HepG2 (cell line): ENCODE results near the gene FN1. TPM values are rescaled to one million over a fixed set of nuclear protein-coding genes. Genes with fewer than 3 reads are reported as not detected.

Source experiments
- ETV5 ChIP-seq: IDR thresholded peaks from 2 replicates; pipeline ENCODE4 v1.6.1; 2018; ENCODE audit warnings: missing biosample characterization, missing genetic modification reagents, inconsistent platforms, borderline replicate concordance
- HMGXB3 ChIP-seq: sonication (generic); formaldehyde crosslinking; IDR thresholded peaks from 2 replicates; pipeline ENCODE4 v1.4.0; 2020; ENCODE audit warnings: missing genetic modification reagents, borderline replicate concordance
- HOXD1 ChIP-seq: sonication (generic); formaldehyde crosslinking; IDR thresholded peaks from 2 replicates; pipeline ENCODE4 v1.5.0; 2020; ENCODE audit warnings: missing genetic modification reagents
- MED1 ChIP-seq: sonication (generic); formaldehyde crosslinking; IDR thresholded peaks from 2 replicates; pipeline ENCODE4 v1.4.0; 2020; ENCODE audit warnings: missing genetic modification reagents
- NFIC ChIP-seq: IDR thresholded peaks from 2 replicates; pipeline ENCODE4 v1.6.1; 2012; ENCODE audit warnings: mild to moderate bottlenecking, low read length, inconsistent platforms
- NONO ChIP-seq, 2 experiments: fragments of 450-650 bp in 1 of 2; sonication (generic) in 1 of 2; formaldehyde crosslinking in 1 of 2; IDR thresholded peaks in 1 of 2; conservative IDR thresholded peaks in 1 of 2; 2 replicates each; pipeline versions ENCODE4 v1.6.1 to v1.8.0; 2017 to 2022; ENCODE audit warnings: mild to moderate bottlenecking in 1 of 2, missing genetic modification reagents in 1 of 2, moderate library complexity in 1 of 2
- SATB2 ChIP-seq: sonication (generic); formaldehyde crosslinking; IDR thresholded peaks from 2 replicates; pipeline ENCODE4 v1.5.0; 2020; ENCODE audit warnings: missing genetic modification reagents
- ZNF367 ChIP-seq: sonication (generic); formaldehyde crosslinking; IDR thresholded peaks from 2 replicates; pipeline ENCODE4 v1.4.0; 2020; ENCODE audit warnings: missing genetic modification reagents, borderline replicate concordance
- ZNF766 ChIP-seq: sonication (generic); formaldehyde crosslinking; IDR thresholded peaks from 2 replicates; pipeline ENCODE4 v1.5.0; 2020; ENCODE audit warnings: missing genetic modification reagents, borderline replicate concordance
- ZNF777 ChIP-seq: sonication (generic); formaldehyde crosslinking; IDR thresholded peaks from 2 replicates; pipeline ENCODE4 v1.4.0; 2020; ENCODE audit warnings: missing genetic modification reagents
- polyA plus RNA-seq, 8 experiments: library from polyadenylated mRNA; depleted of rRNA in 3 of 8; stranded (reverse) in 7 of 8; unstranded in 1 of 8; fragments of >200 nt; fragmentation: Illumina TruSeq in 4 of 8; extraction: Trizol in 4 of 8; gene quantifications; 2 replicates each; pipeline versions ENCODE4 v1.2.1 to v1.2.3, GENCODE V29; 2011 to 2016; ENCODE audit warnings: low read depth in 4 of 8, missing spikeins in 1 of 8, mixed read lengths in 1 of 8; ENCODE audit not compliant: insufficient read depth in 1 of 8
- total RNA-seq, 5 experiments: library from RNA; depleted of rRNA; stranded (reverse); fragments of >200 nt; fragmentation: Illumina TruSeq; extraction: Trizol; gene quantifications; 2 replicates each; pipeline ENCODE4 v1.2.3, GENCODE V29; 2016; ENCODE audit warnings: low read depth in 1 of 5
- TF ChIP-seq, protein P1 (sequence below): sonication (generic); formaldehyde crosslinking; IDR thresholded peaks from 2 replicates; pipeline ENCODE4 v1.5.0; 2020; ENCODE audit warnings: missing genetic modification reagents
- TF ChIP-seq, protein P2 (sequence below): sonication (generic); formaldehyde crosslinking; IDR thresholded peaks from 2 replicates; pipeline ENCODE4 v1.8.1; 2023; ENCODE audit warnings: mild to moderate bottlenecking, moderate library complexity, missing genetic modification reagents
- TF ChIP-seq, protein P3 (sequence below): sonication (generic); formaldehyde crosslinking; IDR thresholded peaks from 2 replicates; pipeline ENCODE4 v1.4.0; 2020; ENCODE audit warnings: missing genetic modification reagents
- TF ChIP-seq, protein P4 (sequence below): sonication (generic); formaldehyde crosslinking; IDR thresholded peaks from 2 replicates; pipeline ENCODE4 v1.5.0; 2020; ENCODE audit warnings: mild to moderate bottlenecking, missing genetic modification reagents, borderline replicate concordance

FN1 gene
- total and polyA plus RNA-seq, 2 of the 13 experiments (the other 11 are each of a cell fraction or from before 2014, with no cell fraction given), result 1,847 to 6,471 TPM

- TF ChIP-seq, protein P1, sequence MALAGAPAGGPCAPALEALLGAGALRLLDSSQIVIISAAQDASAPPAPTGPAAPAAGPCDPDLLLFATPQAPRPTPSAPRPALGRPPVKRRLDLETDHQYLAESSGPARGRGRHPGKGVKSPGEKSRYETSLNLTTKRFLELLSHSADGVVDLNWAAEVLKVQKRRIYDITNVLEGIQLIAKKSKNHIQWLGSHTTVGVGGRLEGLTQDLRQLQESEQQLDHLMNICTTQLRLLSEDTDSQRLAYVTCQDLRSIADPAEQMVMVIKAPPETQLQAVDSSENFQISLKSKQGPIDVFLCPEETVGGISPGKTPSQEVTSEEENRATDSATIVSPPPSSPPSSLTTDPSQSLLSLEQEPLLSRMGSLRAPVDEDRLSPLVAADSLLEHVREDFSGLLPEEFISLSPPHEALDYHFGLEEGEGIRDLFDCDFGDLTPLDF (CRISPR knock-in tag), result no peak; the same call in 1 of the 2 replicates
- peak; percentile 100 for TF ChIP-seq HOXD1 (CRISPR knock-in tag)
- peak; percentile 67; the same call in 1 of the 2 replicates for TF ChIP-seq ETV5 (CRISPR knock-in tag)
- TF ChIP-seq MED1, result peak; percentile 88
- TF ChIP-seq NFIC, result peak; percentile 76
- 0 out of 2 replicates have a peak, but pooled peaks have one; percentile 7 for TF ChIP-seq ZNF766 (CRISPR knock-in tag)
- no peak for TF ChIP-seq NONO (IDR thresholded peaks at IDR 0.05)
- no peak for TF ChIP-seq NONO (CRISPR knock-in tag; conservative IDR thresholded peaks at IDR 0.05)
- TF ChIP-seq SATB2 (CRISPR knock-in tag), result 0 out of 2 replicates have a peak, but pooled peaks have one; percentile 41
- TF ChIP-seq HMGXB3 (CRISPR knock-in tag), result 0 out of 2 replicates have a peak, but pooled peaks have one; percentile 31
- TF ChIP-seq, protein P2, sequence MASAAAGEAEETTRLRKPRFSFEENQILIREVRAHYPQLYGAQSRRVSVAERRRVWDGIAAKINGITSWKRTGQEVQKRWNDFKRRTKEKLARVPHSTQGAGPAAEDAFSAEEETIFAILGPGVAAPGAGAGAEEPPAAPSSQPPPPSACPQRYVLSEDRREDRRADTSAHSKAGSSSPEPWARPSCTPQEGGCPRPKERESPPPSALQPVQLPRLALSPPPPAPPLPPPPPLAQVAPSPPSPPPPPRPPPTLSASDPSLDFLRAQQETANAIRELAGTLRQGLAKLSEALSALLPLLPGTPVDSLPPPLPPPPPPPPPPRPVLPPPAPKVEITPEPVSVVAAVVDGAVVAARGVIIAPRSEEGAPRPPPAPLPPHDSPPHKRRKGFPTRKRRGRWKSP (CRISPR knock-in tag), result no peak; the same call in 1 of the 2 replicates
- TF ChIP-seq ZNF777, result 0 out of 2 replicates have a peak, but pooled peaks have one; percentile 30
- TF ChIP-seq, protein P3, sequence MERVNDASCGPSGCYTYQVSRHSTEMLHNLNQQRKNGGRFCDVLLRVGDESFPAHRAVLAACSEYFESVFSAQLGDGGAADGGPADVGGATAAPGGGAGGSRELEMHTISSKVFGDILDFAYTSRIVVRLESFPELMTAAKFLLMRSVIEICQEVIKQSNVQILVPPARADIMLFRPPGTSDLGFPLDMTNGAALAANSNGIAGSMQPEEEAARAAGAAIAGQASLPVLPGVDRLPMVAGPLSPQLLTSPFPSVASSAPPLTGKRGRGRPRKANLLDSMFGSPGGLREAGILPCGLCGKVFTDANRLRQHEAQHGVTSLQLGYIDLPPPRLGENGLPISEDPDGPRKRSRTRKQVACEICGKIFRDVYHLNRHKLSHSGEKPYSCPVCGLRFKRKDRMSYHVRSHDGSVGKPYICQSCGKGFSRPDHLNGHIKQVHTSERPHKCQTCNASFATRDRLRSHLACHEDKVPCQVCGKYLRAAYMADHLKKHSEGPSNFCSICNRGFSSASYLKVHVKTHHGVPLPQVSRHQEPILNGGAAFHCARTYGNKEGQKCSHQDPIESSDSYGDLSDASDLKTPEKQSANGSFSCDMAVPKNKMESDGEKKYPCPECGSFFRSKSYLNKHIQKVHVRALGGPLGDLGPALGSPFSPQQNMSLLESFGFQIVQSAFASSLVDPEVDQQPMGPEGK, result peak; percentile 12; the same call in 1 of the 2 replicates
- no peak for TF ChIP-seq ZNF367
- TF ChIP-seq, protein P4, sequence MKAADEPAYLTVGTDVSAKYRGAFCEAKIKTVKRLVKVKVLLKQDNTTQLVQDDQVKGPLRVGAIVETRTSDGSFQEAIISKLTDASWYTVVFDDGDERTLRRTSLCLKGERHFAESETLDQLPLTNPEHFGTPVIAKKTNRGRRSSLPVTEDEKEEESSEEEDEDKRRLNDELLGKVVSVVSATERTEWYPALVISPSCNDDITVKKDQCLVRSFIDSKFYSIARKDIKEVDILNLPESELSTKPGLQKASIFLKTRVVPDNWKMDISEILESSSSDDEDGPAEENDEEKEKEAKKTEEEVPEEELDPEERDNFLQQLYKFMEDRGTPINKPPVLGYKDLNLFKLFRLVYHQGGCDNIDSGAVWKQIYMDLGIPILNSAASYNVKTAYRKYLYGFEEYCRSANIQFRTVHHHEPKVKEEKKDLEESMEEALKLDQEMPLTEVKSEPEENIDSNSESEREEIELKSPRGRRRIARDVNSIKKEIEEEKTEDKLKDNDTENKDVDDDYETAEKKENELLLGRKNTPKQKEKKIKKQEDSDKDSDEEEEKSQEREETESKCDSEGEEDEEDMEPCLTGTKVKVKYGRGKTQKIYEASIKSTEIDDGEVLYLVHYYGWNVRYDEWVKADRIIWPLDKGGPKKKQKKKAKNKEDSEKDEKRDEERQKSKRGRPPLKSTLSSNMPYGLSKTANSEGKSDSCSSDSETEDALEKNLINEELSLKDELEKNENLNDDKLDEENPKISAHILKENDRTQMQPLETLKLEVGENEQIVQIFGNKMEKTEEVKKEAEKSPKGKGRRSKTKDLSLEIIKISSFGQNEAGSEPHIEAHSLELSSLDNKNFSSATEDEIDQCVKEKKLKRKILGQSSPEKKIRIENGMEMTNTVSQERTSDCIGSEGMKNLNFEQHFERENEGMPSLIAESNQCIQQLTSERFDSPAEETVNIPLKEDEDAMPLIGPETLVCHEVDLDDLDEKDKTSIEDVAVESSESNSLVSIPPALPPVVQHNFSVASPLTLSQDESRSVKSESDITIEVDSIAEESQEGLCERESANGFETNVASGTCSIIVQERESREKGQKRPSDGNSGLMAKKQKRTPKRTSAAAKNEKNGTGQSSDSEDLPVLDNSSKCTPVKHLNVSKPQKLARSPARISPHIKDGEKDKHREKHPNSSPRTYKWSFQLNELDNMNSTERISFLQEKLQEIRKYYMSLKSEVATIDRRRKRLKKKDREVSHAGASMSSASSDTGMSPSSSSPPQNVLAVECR (CRISPR knock-in tag), result peak; percentile 30; the same call in 1 of the 2 replicates
These were observed 15.9 kb downstream of the FN1 start (continued) for GRCh38 chr2:215419769-215420470.
